Spleen (tissue), 7 donors: ENCODE results near the gene LRP1B.

ENCODE experiments used
- POLR2A ChIP-seq, 3 donors: fragments of 450-650 bp; IDR thresholded peaks; one replicate each; pipeline ENCODE4 v1.5.1; 2017; ENCODE audit warnings: antibody characterized with exemption in 3 of 3, mild to moderate bottlenecking in 1 of 3
- TF ChIP-seq, protein P1 (sequence below), 11 experiments: fragments of 200-600 bp in 7 of 11; fragments of 450-650 bp in 4 of 11; sonication (generic) in 4 of 11; IDR thresholded peaks in 8 of 11; conservative IDR thresholded peaks in 3 of 11; 1 replicate in 7 of 11; 2 replicates in 4 of 11; pipeline versions ENCODE4 v1.4.0 to v1.8.0; 2016 to 2021; ENCODE audit warnings: antibody characterized with exemption in 11 of 11, inconsistent platforms in 4 of 11, mild to moderate bottlenecking in 1 of 11
- donor health status: DM: no; HTN: no; CAD: no; lungs with moderate emphysema.
- donor health status: DM: no; HTN: no; CAD: no.
- donor health status: DM: no; HTN: no; CAD: no.

DNA sequence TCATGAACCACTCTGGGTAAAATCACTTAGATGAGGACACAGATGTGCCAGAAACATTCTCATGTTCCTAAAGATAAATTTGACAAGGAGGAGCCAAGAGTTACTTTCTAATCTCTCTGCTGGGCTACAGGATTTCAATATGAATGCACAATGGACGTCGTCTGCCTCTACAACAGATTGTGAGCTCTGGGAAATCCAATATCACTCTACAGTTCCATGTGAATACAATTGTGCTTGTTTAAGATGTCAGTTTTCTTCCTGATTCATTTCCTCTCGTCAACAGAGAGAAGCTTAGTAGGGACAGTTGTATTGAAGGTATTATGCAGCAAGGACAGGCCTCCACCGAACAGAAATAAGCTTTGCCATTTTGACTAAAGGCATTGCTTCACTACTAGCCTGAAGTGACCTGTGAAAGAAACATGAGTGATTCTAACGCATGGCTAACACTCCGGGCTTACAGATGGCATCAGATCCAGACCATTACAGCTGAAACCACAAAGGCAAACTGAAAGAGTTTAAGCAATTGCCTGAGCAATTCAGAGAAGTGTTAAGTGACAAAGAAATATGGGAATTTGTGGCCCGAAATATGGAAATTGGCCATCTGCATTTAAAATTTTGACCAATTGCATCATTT lies 1591.5 kb downstream of the LRP1B start:
- no peak for TF ChIP-seq POLR2A (IDR thresholded peaks at IDR 0.05)
- TF ChIP-seq, protein P1, sequence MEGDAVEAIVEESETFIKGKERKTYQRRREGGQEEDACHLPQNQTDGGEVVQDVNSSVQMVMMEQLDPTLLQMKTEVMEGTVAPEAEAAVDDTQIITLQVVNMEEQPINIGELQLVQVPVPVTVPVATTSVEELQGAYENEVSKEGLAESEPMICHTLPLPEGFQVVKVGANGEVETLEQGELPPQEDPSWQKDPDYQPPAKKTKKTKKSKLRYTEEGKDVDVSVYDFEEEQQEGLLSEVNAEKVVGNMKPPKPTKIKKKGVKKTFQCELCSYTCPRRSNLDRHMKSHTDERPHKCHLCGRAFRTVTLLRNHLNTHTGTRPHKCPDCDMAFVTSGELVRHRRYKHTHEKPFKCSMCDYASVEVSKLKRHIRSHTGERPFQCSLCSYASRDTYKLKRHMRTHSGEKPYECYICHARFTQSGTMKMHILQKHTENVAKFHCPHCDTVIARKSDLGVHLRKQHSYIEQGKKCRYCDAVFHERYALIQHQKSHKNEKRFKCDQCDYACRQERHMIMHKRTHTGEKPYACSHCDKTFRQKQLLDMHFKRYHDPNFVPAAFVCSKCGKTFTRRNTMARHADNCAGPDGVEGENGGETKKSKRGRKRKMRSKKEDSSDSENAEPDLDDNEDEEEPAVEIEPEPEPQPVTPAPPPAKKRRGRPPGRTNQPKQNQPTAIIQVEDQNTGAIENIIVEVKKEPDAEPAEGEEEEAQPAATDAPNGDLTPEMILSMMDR (IDR thresholded peaks at IDR 0.05 in 8 of 11, conservative IDR thresholded peaks at IDR 0.05 in 3 of 11): no peak
